ENCODE data around the gene VAC14.

The VAC14 gene

GRCh38 chr16:70781800-70782199, 19.2 kb downstream of the VAC14 start:
- TF ChIP-seq SP2 (tag by site-specific recombination; IDR thresholded peaks at IDR 0.05): no peak
- no peak for TF ChIP-seq ZNF239 (tag by site-specific recombination; IDR thresholded peaks at IDR 0.05)
- TF ChIP-seq GLI4 (tag by site-specific recombination; IDR thresholded peaks at IDR 0.05): no peak
- no peak for TF ChIP-seq ZNF157 (tag by site-specific recombination; IDR thresholded peaks at IDR 0.05)
- no peak for TF ChIP-seq ZSCAN4 (tag by site-specific recombination; IDR thresholded peaks at IDR 0.05)
- no peak for TF ChIP-seq ZNF394 (tag by site-specific recombination; IDR thresholded peaks at IDR 0.05; ENCODE audit: borderline replicate concordance)
- no peak for TF ChIP-seq ZNF350 (tag by site-specific recombination; IDR thresholded peaks at IDR 0.05)
- TF ChIP-seq REPIN1 (tag by site-specific recombination; IDR thresholded peaks at IDR 0.05; ENCODE audit: low read depth): no peak
- ChIA-PET CTCF (interaction anchor here (1.0 to 3.2 kb wide), 3 partner anchors 11 to 128 kb away, joined by 3 to 18 read pairs (median 4); no protein-coding TSS in a partner anchor), POLR2A (no interaction called here)
- no peak overlapping the region for H3K27ac ChIP-seq (ENCODE audit: extremely low read depth, low read depth, low read length)
- peaks cover 0 to 80% of the 10 kb centered on the region in 2 experiments; a peak in 2 of 3 replicates for H3K36me3 ChIP-seq (ENCODE audit: control insufficient read depth in 2 of 2, insufficient read depth in 1 of 2, low read length in 2 of 2)
- H3K4me3 ChIP-seq (ENCODE audit: low read depth, low read length): no peak overlapping the region
- no peaks in the 10 kb centered on the region for H3K4me1 ChIP-seq (ENCODE audit: control insufficient read depth, insufficient read depth, low read length)
- no peaks in the 10 kb centered on the region for H3K9me3 ChIP-seq (ENCODE audit: control insufficient read depth, insufficient read depth, low read depth, low read length)

- Histone ChIP-seq H3K4me3 (ENCODE audit: low read depth, low read length) (no peak overlapping the region), H3K9me3 (ENCODE audit: control insufficient read depth, insufficient read depth, low read depth, low read length) (no peaks in the 10 kb centered on the region), H3K4me1 (ENCODE audit: control insufficient read depth, insufficient read depth, low read length) (no peaks in the 10 kb centered on the region), H3K27ac (ENCODE audit: extremely low read depth, low read depth, low read length) (no peak overlapping the region), H3K36me3 (ENCODE audit: control insufficient read depth in 2 of 2, insufficient read depth in 1 of 2, low read length in 2 of 2) (peaks cover 4 to 68% of the 10 kb centered on the region in 2 experiments; a peak in 2 of 3 replicates)
- CTCF ChIA-PET: interaction anchor here (1.0 to 3.2 kb wide), 2 partner anchors 10 to 127 kb away, joined by 4 to 18 read pairs; no protein-coding TSS in a partner anchor
- TF ChIP-seq SP3 (tag by site-specific recombination; IDR thresholded peaks at IDR 0.05): no peak
- no peak for TF ChIP-seq ZNF610 (tag by site-specific recombination; IDR thresholded peaks at IDR 0.05; ENCODE audit: borderline replicate concordance)
- TF ChIP-seq TCF7L2 (IDR thresholded peaks at IDR 0.05; ENCODE audit: borderline replicate concordance, low read depth, low read length): no peak
- TF ChIP-seq MYNN (tag by site-specific recombination; IDR thresholded peaks at IDR 0.05; ENCODE audit: borderline replicate concordance): no peak
- POLR2A ChIA-PET: no interaction called here
These were observed 20.4 kb downstream of the VAC14 start for GRCh38 chr16:70780546-70780945.

- no peak overlapping the region for H3K27ac ChIP-seq (ENCODE audit: extremely low read depth, low read depth, low read length)
- ChIA-PET CTCF (interaction anchor here (0.6 to 3.2 kb wide), 6 partner anchors 9 to 1177 kb away, joined by 3 to 18 read pairs (median 4); no protein-coding TSS in a partner anchor), POLR2A (interaction anchor here (1.9 kb wide), 1 partner anchor 22 kb away, joined by 7 read pairs; the partner anchor contains the start of gene VAC14)
- TF ChIP-seq ZNF398 (tag by site-specific recombination; IDR thresholded peaks at IDR 0.05): no peak
- TF ChIP-seq SP7 (tag by site-specific recombination; IDR thresholded peaks at IDR 0.05): no peak
- no peak for TF ChIP-seq ZNF280C (tag by site-specific recombination; IDR thresholded peaks at IDR 0.05)
- no peak for TF ChIP-seq ZNF704 (tag by site-specific recombination; IDR thresholded peaks at IDR 0.05)
- TF ChIP-seq ZNF785 (tag by site-specific recombination; IDR thresholded peaks at IDR 0.05): no peak
- TF ChIP-seq ZNF549 (tag by site-specific recombination; IDR thresholded peaks at IDR 0.05): no peak
- TF ChIP-seq ZNF239 (tag by site-specific recombination; IDR thresholded peaks at IDR 0.05): no peak
- no peak for TF ChIP-seq ZFHX2 (tag by site-specific recombination; conservative IDR thresholded peaks at IDR 0.05)
- TF ChIP-seq ZNF707 (tag by site-specific recombination; IDR thresholded peaks at IDR 0.05): no peak
- TF ChIP-seq ZSCAN16 (tag by site-specific recombination; IDR thresholded peaks at IDR 0.05): no peak
- TF ChIP-seq KLF1 (tag by site-specific recombination; IDR thresholded peaks at IDR 0.05): no peak
- TF ChIP-seq ZNF423 (tag by site-specific recombination; IDR thresholded peaks at IDR 0.05): no peak
These were observed 21.6 kb downstream of the VAC14 start for GRCh38 chr16:70779361-70779760.

More at GRCh38 chr16:70779361-70779760, 21.6 kb downstream of the VAC14 start:
- peaks cover 4 to 57% of the 10 kb centered on the region in 2 experiments; a peak in 2 of 3 replicates for H3K36me3 ChIP-seq (ENCODE audit: control insufficient read depth in 2 of 2, insufficient read depth in 1 of 2, low read length in 2 of 2)
- H3K4me1 ChIP-seq (ENCODE audit: control insufficient read depth, insufficient read depth, low read length): no peaks in the 10 kb centered on the region
- H3K9me3 ChIP-seq (ENCODE audit: control insufficient read depth, insufficient read depth, low read depth, low read length): no peaks in the 10 kb centered on the region
- no peak overlapping the region for H3K4me3 ChIP-seq (ENCODE audit: low read depth, low read length)

Data from HEK293 (cell line).